HepG2 (cell line): Measurements from ENCODE around the gene DDR1. TPM values are rescaled to one million over a fixed set of nuclear protein-coding genes. Genes with fewer than 3 reads are reported as not detected.

Experiments used
- ATM ChIP-seq: fragments of 450-650 bp; IDR thresholded peaks from 2 replicates; pipeline ENCODE4 v1.7.1; 2017; ENCODE audit warnings: mild to moderate bottlenecking, borderline replicate concordance
- BRD4 ChIP-seq: sonication (generic); formaldehyde crosslinking; IDR thresholded peaks from 2 replicates; pipeline ENCODE4 v1.4.0; 2020; ENCODE audit warnings: missing genetic modification reagents
- CREM ChIP-seq, 2 experiments: sonication (generic) in 1 of 2; formaldehyde crosslinking in 1 of 2; IDR thresholded peaks; 2 replicates each; pipeline versions ENCODE4 v1.4.0 to v1.6.1; 2016 to 2020; ENCODE audit warnings: antibody characterized with exemption in 1 of 2, mild to moderate bottlenecking in 1 of 2, missing genetic modification reagents in 1 of 2
- ELK4 ChIP-seq: sonication (generic); formaldehyde crosslinking; IDR thresholded peaks from 2 replicates; pipeline ENCODE4 v1.9.0; 2021; ENCODE audit warnings: missing genetic modification reagents, borderline replicate concordance
- GABPA ChIP-seq, 2 experiments: IDR thresholded peaks; 2 replicates each; pipeline ENCODE4 v1.6.1; 2011 to 2016; ENCODE audit warnings: low read depth in 2 of 2, low read length in 1 of 2, missing biosample characterization in 1 of 2, missing genetic modification characterization in 1 of 2
- GPN1 ChIP-seq: sonication (generic); formaldehyde crosslinking; IDR thresholded peaks from 2 replicates; pipeline ENCODE4 v1.5.1; 2020; ENCODE audit warnings: missing genetic modification reagents, borderline replicate concordance
- LBX2 ChIP-seq: sonication (generic); formaldehyde crosslinking; IDR thresholded peaks from 2 replicates; pipeline ENCODE4 v1.5.0; 2020; ENCODE audit warnings: missing genetic modification reagents, mild to moderate bottlenecking, borderline replicate concordance
- MAFG ChIP-seq: sonication (generic); formaldehyde crosslinking; IDR thresholded peaks from 2 replicates; pipeline ENCODE4 v1.5.1; 2020; ENCODE audit warnings: mild to moderate bottlenecking, missing genetic modification reagents
- MIER3 ChIP-seq: IDR thresholded peaks from 2 replicates; pipeline ENCODE4 v1.6.1; 2016; ENCODE audit warnings: missing compliant biosample characterization, borderline replicate concordance
- NCOA1 ChIP-seq: sonication (generic); formaldehyde crosslinking; IDR thresholded peaks from 2 replicates; pipeline ENCODE4 v1.9.0; 2021; ENCODE audit warnings: missing genetic modification reagents
- NFATC3 ChIP-seq: sonication (generic); formaldehyde crosslinking; IDR thresholded peaks from 2 replicates; pipeline ENCODE4 v1.5.1; 2020; ENCODE audit warnings: mild to moderate bottlenecking, missing genetic modification reagents
- NPAS2 ChIP-seq: sonication (generic); formaldehyde crosslinking; IDR thresholded peaks from 2 replicates; pipeline ENCODE4 v1.8.0; 2022; ENCODE audit warnings: mild to moderate bottlenecking, missing genetic modification reagents, borderline replicate concordance
- NR3C1 ChIP-seq: sonication (generic); formaldehyde crosslinking; IDR thresholded peaks from 2 replicates; pipeline ENCODE4 v1.4.0; 2020; ENCODE audit warnings: missing genetic modification reagents
- PREB ChIP-seq: sonication (generic); formaldehyde crosslinking; IDR thresholded peaks from 2 replicates; pipeline ENCODE4 v1.4.0; 2020; ENCODE audit warnings: missing genetic modification reagents
- SIN3B ChIP-seq: fragments of 150-350 bp; IDR thresholded peaks from 2 replicates; pipeline ENCODE4 v1.6.1; 2014; ENCODE audit warnings: low read length
- SP1 ChIP-seq, 2 experiments: fragments of 450-650 bp in 1 of 2; sonication (generic) in 1 of 2; formaldehyde crosslinking in 1 of 2; IDR thresholded peaks; 2 replicates each; pipeline versions ENCODE4 v1.4.0 to v1.6.1; 2016 to 2020; ENCODE audit warnings: missing genetic modification reagents in 1 of 2
- ZFAT ChIP-seq: sonication (generic); formaldehyde crosslinking; conservative IDR thresholded peaks from 2 replicates; pipeline ENCODE4 v1.8.1; 2023; ENCODE audit warnings: missing genetic modification reagents, inconsistent platforms
- ZFP41 ChIP-seq: sonication (generic); formaldehyde crosslinking; IDR thresholded peaks from 2 replicates; pipeline ENCODE4 v1.4.0; 2020; ENCODE audit warnings: mild to moderate bottlenecking, missing genetic modification reagents, borderline replicate concordance
- ZNF20 ChIP-seq: sonication (generic); formaldehyde crosslinking; IDR thresholded peaks from 2 replicates; pipeline ENCODE4 v1.4.0; 2020; ENCODE audit warnings: mild to moderate bottlenecking, moderate library complexity, missing genetic modification reagents
- ZNF232 ChIP-seq: sonication (generic); formaldehyde crosslinking; IDR thresholded peaks from 2 replicates; pipeline ENCODE4 v1.4.0; 2020; ENCODE audit warnings: missing genetic modification reagents, borderline replicate concordance
- ZNF670 ChIP-seq: sonication (generic); formaldehyde crosslinking; IDR thresholded peaks from 2 replicates; pipeline ENCODE4 v1.8.0; 2022; ENCODE audit warnings: mild to moderate bottlenecking, missing genetic modification reagents, borderline replicate concordance
- ZSCAN30 ChIP-seq: sonication (generic); formaldehyde crosslinking; IDR thresholded peaks from 2 replicates; pipeline ENCODE4 v1.5.0; 2020; ENCODE audit warnings: mild to moderate bottlenecking, missing genetic modification reagents
- polyA plus RNA-seq, 8 experiments: library from polyadenylated mRNA; depleted of rRNA in 3 of 8; stranded (reverse) in 7 of 8; unstranded in 1 of 8; fragments of >200 nt; fragmentation: Illumina TruSeq in 4 of 8; extraction: Trizol in 4 of 8; gene quantifications; 2 replicates each; pipeline versions ENCODE4 v1.2.1 to v1.2.3, GENCODE V29; 2011 to 2016; ENCODE audit warnings: low read depth in 4 of 8, missing spikeins in 1 of 8, mixed read lengths in 1 of 8; ENCODE audit not compliant: insufficient read depth in 1 of 8
- total RNA-seq, 5 experiments: library from RNA; depleted of rRNA; stranded (reverse); fragments of >200 nt; fragmentation: Illumina TruSeq; extraction: Trizol; gene quantifications; 2 replicates each; pipeline ENCODE4 v1.2.3, GENCODE V29; 2016; ENCODE audit warnings: low read depth in 1 of 5
- TF ChIP-seq, protein P1 (sequence below): sonication (generic); formaldehyde crosslinking; IDR thresholded peaks from 2 replicates; pipeline ENCODE4 v1.5.0; 2020; ENCODE audit warnings: mild to moderate bottlenecking, missing genetic modification reagents
- TF ChIP-seq, protein P2 (sequence below): sonication (generic); formaldehyde crosslinking; IDR thresholded peaks from 2 replicates; pipeline ENCODE4 v1.5.0; 2020; ENCODE audit warnings: mild to moderate bottlenecking, low read depth, missing genetic modification reagents, borderline replicate concordance

The DDR1 gene
- total and polyA plus RNA-seq, 2 of the 13 experiments (the other 11 are each of a cell fraction or from before 2014, with no cell fraction given) = 16.7 to 20.2 TPM

DNA sequence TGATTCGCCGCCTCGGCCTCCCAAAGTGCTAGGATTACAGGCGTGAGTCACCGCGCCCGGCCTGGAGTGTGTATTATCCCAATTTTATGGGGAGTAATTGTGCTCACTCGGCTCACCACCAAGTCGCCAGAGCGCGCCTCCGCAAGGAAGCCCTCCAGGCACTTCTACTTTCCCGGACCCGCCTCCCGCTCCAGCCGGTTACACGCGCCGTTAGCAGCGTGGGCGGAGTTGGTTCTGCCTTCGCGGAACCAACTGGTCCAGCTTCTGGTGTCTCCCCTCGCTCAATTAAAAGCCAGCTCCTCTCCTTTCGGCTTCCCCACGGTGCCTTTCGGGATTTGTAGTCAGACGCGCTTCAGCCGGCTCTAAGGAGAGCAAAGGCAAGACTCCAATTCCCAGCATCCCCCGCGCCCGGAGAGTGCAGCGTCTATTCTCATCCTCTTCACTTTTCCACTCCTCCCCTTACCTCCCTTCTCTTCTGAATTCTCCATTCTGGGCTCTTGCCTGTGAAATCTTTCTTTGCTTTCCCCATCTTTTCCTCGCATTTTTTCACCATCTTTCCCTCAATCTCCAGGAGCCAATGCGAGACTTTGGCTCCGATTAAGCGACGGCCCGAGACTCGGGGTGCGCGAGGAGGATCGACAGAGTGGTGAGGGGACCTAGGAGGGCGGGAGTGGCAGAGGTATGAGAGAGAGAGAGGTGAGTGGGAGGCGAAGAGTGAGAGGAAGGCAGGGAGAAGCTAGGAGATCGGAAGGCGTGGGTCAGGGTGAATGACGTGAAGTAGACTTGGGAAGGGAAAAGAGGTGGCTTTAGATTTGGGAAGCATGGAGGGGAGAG is 23.7 kb downstream of the DDR1 start, which contains the start of gene GTF2H4 (continued):
- no peak for TF ChIP-seq ZNF20
- TF ChIP-seq ZSCAN30 = no peak
- TF ChIP-seq BRD4 (CRISPR knock-in tag) = peak; percentile 80
- no peak for TF ChIP-seq SP1 (IDR thresholded peaks at IDR 0.05)
- peak; percentile 96 for TF ChIP-seq SP1 (CRISPR knock-in tag; IDR thresholded peaks at IDR 0.05)
- peak; percentile 83 for TF ChIP-seq SIN3B
- peak; percentile 63 for TF ChIP-seq MIER3
- TF ChIP-seq NCOA1 (CRISPR knock-in tag) = peak; percentile 28; the same call in 1 of the 2 replicates
- TF ChIP-seq, protein P1, sequence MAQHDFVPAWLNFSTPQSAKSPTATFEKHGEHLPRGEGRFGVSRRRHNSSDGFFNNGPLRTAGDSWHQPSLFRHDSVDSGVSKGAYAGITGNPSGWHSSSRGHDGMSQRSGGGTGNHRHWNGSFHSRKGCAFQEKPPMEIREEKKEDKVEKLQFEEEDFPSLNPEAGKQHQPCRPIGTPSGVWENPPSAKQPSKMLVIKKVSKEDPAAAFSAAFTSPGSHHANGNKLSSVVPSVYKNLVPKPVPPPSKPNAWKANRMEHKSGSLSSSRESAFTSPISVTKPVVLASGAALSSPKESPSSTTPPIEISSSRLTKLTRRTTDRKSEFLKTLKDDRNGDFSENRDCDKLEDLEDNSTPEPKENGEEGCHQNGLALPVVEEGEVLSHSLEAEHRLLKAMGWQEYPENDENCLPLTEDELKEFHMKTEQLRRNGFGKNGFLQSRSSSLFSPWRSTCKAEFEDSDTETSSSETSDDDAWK (CRISPR knock-in tag) = no peak
- peak; percentile 23; the same call in 1 of the 2 replicates for TF ChIP-seq NFATC3 (CRISPR knock-in tag)
- TF ChIP-seq CREM (IDR thresholded peaks at IDR 0.05) = peak; percentile 98
- no peak for TF ChIP-seq CREM (CRISPR knock-in tag; IDR thresholded peaks at IDR 0.05)
- TF ChIP-seq ELK4 (CRISPR knock-in tag) = no peak
- 0 out of 2 replicates have a peak, but pooled peaks have one; percentile 21 for TF ChIP-seq ZNF232
- TF ChIP-seq ZNF670 (CRISPR knock-in tag) = peak; percentile 66; the same call in 1 of the 2 replicates
- no peak for TF ChIP-seq LBX2 (CRISPR knock-in tag)
- TF ChIP-seq GABPA (IDR thresholded peaks at IDR 0.05; ENCODE audit: low read depth, low read length) = peak; percentile 60
- TF ChIP-seq GABPA (CRISPR knock-in tag; IDR thresholded peaks at IDR 0.05; ENCODE audit: low read depth) = peak; percentile 92
- TF ChIP-seq, protein P2, sequence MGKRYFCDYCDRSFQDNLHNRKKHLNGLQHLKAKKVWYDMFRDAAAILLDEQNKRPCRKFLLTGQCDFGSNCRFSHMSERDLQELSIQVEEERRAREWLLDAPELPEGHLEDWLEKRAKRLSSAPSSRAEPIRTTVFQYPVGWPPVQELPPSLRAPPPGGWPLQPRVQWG = no peak
- TF ChIP-seq ATM = no peak
- TF ChIP-seq NR3C1 (CRISPR knock-in tag) = no peak
- no peak for TF ChIP-seq MAFG (CRISPR knock-in tag)
- no peak for TF ChIP-seq ZFP41 (CRISPR knock-in tag)
- TF ChIP-seq PREB (CRISPR knock-in tag) = no peak
- no peak for TF ChIP-seq ZFAT (CRISPR knock-in tag)
- TF ChIP-seq GPN1 = no peak
- no peak for TF ChIP-seq NPAS2
